ENCODE results near the gene HAS3.

GRCh38 chr16:69084289-69084688 lies 21.2 kb upstream of the HAS3 start:
- TF ChIP-seq SPI1 (IDR thresholded peaks at IDR 0.05; ENCODE audit: borderline replicate concordance, low read depth) = no peak
- TF ChIP-seq CTCF (IDR thresholded peaks at IDR 0.05; ENCODE audit: insufficient read depth, low read length) = no peak
- no peak for TF ChIP-seq POLR2AphosphoS5 (IDR thresholded peaks at IDR 0.05; ENCODE audit: low read depth)
